ENCODE results near the gene EYA2. TPM values are rescaled to one million over a fixed set of nuclear protein-coding genes. Genes with fewer than 3 reads are reported as not detected.

The EYA2 gene
- total RNA-seq, 1 experiment from 2014 or later: not detected

GRCh38 chr20:47189060-47189459 is 294.4 kb downstream of the EYA2 start:
- TF ChIP-seq CTCF (IDR thresholded peaks at IDR 0.05; ENCODE audit: unreplicated experiment): no peak
- H3K27me3 Mint-ChIP-seq (ENCODE audit: insufficient read depth, unreplicated experiment): no peaks in the 10 kb centered on the region
- ChIA-PET CTCF (interaction anchor here (0.5 to 1.1 kb wide), 8 partner anchors 62 to 434 kb away, joined by 3 read pairs; no protein-coding TSS in a partner anchor), POLR2A (interaction anchor here (1.1 kb wide), 1 partner anchor 314 kb away, joined by 3 read pairs; no protein-coding TSS in a partner anchor)
- no peaks in the 10 kb centered on the region for H3K4me1 Mint-ChIP-seq (ENCODE audit: insufficient read depth, unreplicated experiment)
- DNase-seq (ENCODE audit: unreplicated experiment): no peak
- H3K4me3 Mint-ChIP-seq (ENCODE audit: unreplicated experiment): no peak overlapping the region
- no peaks in the 10 kb centered on the region for H3K36me3 Mint-ChIP-seq (ENCODE audit: insufficient read depth, unreplicated experiment)
- H3K27ac Mint-ChIP-seq (ENCODE audit: low read depth, unreplicated experiment): no peak overlapping the region
- intact Hi-C loops (cut with micrococcal nuclease): no loop called here
- BruUV-seq (replicated peaks): no TSS peak
- no peaks in the 10 kb centered on the region for H3K9me3 Mint-ChIP-seq (ENCODE audit: unreplicated experiment)

GRCh38 chr20:47191074-47191673 is 296.5 kb downstream of the EYA2 start:
- H3K9me3 Mint-ChIP-seq (ENCODE audit: unreplicated experiment): no peaks in the 10 kb centered on the region
- intact Hi-C loops (cut with micrococcal nuclease): loop anchor here (10.0 kb wide), 1 partner anchor 436 kb away; no protein-coding TSS in a partner anchor
- no peak for TF ChIP-seq CTCF (IDR thresholded peaks at IDR 0.05; ENCODE audit: unreplicated experiment)
- no peak overlapping the region for H3K4me3 Mint-ChIP-seq (ENCODE audit: unreplicated experiment)
- BruUV-seq (replicated peaks): no TSS peak
- peak; percentile 61 for DNase-seq (ENCODE audit: unreplicated experiment)
- peaks cover 5% of the 10 kb centered on the region for H3K4me1 Mint-ChIP-seq (ENCODE audit: insufficient read depth, unreplicated experiment)
- ChIA-PET POLR2A (interaction anchor here (1.0 to 1.7 kb wide), 4 partner anchors 10 to 66 kb away, joined by 3 to 7 read pairs (median 5); no protein-coding TSS in a partner anchor), CTCF (interaction anchor here (0.5 to 1.6 kb wide), 4 partner anchors 10 to 193 kb away, joined by 3 to 8 read pairs (median 3); no protein-coding TSS in a partner anchor)
- no peaks in the 10 kb centered on the region for H3K27me3 Mint-ChIP-seq (ENCODE audit: insufficient read depth, unreplicated experiment)
- no peak overlapping the region for H3K27ac Mint-ChIP-seq (ENCODE audit: low read depth, unreplicated experiment)
- no peaks in the 10 kb centered on the region for H3K36me3 Mint-ChIP-seq (ENCODE audit: insufficient read depth, unreplicated experiment)

DNA sequence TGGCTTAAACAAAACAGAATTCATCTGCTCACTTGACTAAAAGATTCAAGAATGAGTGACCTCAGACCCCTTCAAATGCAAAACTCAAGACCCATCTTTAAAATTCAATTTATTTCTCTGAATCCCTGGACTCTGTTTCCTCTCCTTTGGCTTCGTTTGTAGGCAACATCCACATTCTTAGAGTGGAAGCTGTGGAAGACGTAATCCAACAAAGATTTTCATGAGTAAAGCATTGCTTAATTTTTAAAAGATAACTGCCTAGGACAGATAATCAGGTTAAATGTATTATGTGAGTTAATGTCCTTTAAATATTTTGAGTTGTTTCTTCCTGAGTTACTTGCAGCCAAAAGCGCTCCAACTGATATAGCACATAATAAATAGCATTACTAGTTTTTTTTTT is 297.3 kb downstream of the EYA2 start:
- intact Hi-C loops (cut with micrococcal nuclease): loop anchor here (10.0 kb wide), 1 partner anchor 437 kb away; no protein-coding TSS in a partner anchor
- no peak overlapping the region for H3K4me3 Mint-ChIP-seq (ENCODE audit: unreplicated experiment)
- no peaks in the 10 kb centered on the region for H3K9me3 Mint-ChIP-seq (ENCODE audit: unreplicated experiment)
- no peak for DNase-seq (ENCODE audit: unreplicated experiment)
- H3K36me3 Mint-ChIP-seq (ENCODE audit: insufficient read depth, unreplicated experiment): no peaks in the 10 kb centered on the region
- BruUV-seq (replicated peaks): no TSS peak
- H3K27me3 Mint-ChIP-seq (ENCODE audit: insufficient read depth, unreplicated experiment): no peaks in the 10 kb centered on the region
- POLR2A ChIA-PET: no interaction called here
- no peak overlapping the region for H3K27ac Mint-ChIP-seq (ENCODE audit: low read depth, unreplicated experiment)
- CTCF ChIA-PET: interaction anchor here (0.6 to 10.2 kb wide), 5 partner anchors 191 to 445 kb away, joined by 3 to 108 read pairs (median 4); no protein-coding TSS in a partner anchor
- TF ChIP-seq CTCF (IDR thresholded peaks at IDR 0.05; ENCODE audit: unreplicated experiment): no peak
- H3K4me1 Mint-ChIP-seq (ENCODE audit: insufficient read depth, unreplicated experiment): peaks cover 5% of the 10 kb centered on the region

GRCh38 chr20:47195573-47195972 is 300.9 kb downstream of the EYA2 start:
- TF ChIP-seq CTCF (IDR thresholded peaks at IDR 0.05; ENCODE audit: unreplicated experiment): no peak
- Mint-ChIP-seq H3K27me3 (ENCODE audit: insufficient read depth, unreplicated experiment) (no peaks in the 10 kb centered on the region), H3K4me3 (ENCODE audit: unreplicated experiment) (no peak overlapping the region), H3K27ac (ENCODE audit: low read depth, unreplicated experiment) (no peak overlapping the region), H3K4me1 (ENCODE audit: insufficient read depth, unreplicated experiment) (peaks cover 5% of the 10 kb centered on the region), H3K9me3 (ENCODE audit: unreplicated experiment) (no peaks in the 10 kb centered on the region), H3K36me3 (ENCODE audit: insufficient read depth, unreplicated experiment) (no peaks in the 10 kb centered on the region)
- DNase-seq (ENCODE audit: unreplicated experiment): no peak
- intact Hi-C loops (cut with micrococcal nuclease): loop anchor here (10.0 kb wide), 1 partner anchor 441 kb away; no protein-coding TSS in a partner anchor
- ChIA-PET CTCF (interaction anchor here (0.5 to 10.2 kb wide), 6 partner anchors 10 to 188 kb away, joined by 3 to 108 read pairs (median 3); no protein-coding TSS in a partner anchor), POLR2A (no interaction called here)
- no TSS peak for BruUV-seq (replicated peaks)

All from MCF 10A (cell line).